ENCODE measurements around the gene RELN. TPM values are rescaled to one million over a fixed set of nuclear protein-coding genes. Genes with fewer than 3 reads are reported as not detected.

RELN gene
- total and polyA plus RNA-seq, 8 donors: 3.6 to 20.1 (median 15.3) TPM

DNA sequence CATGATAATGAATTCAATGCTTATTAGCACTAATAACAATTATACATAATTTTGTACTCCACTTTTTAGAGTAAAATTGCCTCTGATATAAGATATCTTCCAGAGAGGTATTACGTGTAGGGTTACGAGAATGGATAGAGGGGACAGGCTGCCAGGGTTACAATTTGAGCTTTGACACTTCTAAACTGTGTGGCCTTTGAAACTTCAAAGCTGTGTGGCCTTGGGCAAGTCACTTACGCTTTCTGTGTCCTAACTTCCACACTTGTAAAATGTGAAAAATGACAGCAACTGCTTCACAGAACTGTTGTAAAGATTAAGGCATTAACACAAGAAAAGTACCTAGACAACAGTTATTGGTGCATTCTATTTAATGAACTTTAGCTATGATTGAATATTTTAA is 283.9 kb downstream of the RELN start:
- H3K9me3 ChIP-seq: no peaks in the 10 kb centered on the region
- H3K27ac ChIP-seq: no peak overlapping the region
- no peaks in the 10 kb centered on the region for H3K4me1 ChIP-seq
- intact Hi-C loops (cut with DNase I): no loop called here
- no peaks in the 10 kb centered on the region for H3K27me3 ChIP-seq
- no peak for TF ChIP-seq CTCF (IDR thresholded peaks at IDR 0.05)
- no peak overlapping the region for H3K4me3 ChIP-seq
- DNase-seq (no peak), ATAC-seq (no peak)
- no peaks in the 10 kb centered on the region for H3K36me3 ChIP-seq

- no peaks in the 10 kb centered on the region for H3K4me1 ChIP-seq
- intact Hi-C loops (cut with DNase I): no loop called here
- DNase-seq (no peak), ATAC-seq (no peak)
- no peaks in the 10 kb centered on the region for H3K9me3 ChIP-seq
- no peaks in the 10 kb centered on the region for H3K27me3 ChIP-seq
- no peak for TF ChIP-seq CTCF (IDR thresholded peaks at IDR 0.05)
- H3K36me3 ChIP-seq: no peaks in the 10 kb centered on the region
- H3K4me3 ChIP-seq: no peak overlapping the region
- no peak overlapping the region for H3K27ac ChIP-seq
These were observed 284.8 kb downstream of the RELN start for GRCh38 chr7:103704701-103705100.

- no peaks in the 10 kb centered on the region for H3K27me3 ChIP-seq
- H3K36me3 ChIP-seq: no peaks in the 10 kb centered on the region
- ATAC-seq (no peak), DNase-seq (no peak)
- no peak overlapping the region for H3K4me3 ChIP-seq
- H3K4me1 ChIP-seq: no peaks in the 10 kb centered on the region
- no peaks in the 10 kb centered on the region for H3K9me3 ChIP-seq
- intact Hi-C loops (cut with DNase I): no loop called here
- no peak for TF ChIP-seq CTCF (IDR thresholded peaks at IDR 0.05)
- no peak overlapping the region for H3K27ac ChIP-seq
These were observed 286.5 kb downstream of the RELN start for GRCh38 chr7:103702982-103703381.

DNA sequence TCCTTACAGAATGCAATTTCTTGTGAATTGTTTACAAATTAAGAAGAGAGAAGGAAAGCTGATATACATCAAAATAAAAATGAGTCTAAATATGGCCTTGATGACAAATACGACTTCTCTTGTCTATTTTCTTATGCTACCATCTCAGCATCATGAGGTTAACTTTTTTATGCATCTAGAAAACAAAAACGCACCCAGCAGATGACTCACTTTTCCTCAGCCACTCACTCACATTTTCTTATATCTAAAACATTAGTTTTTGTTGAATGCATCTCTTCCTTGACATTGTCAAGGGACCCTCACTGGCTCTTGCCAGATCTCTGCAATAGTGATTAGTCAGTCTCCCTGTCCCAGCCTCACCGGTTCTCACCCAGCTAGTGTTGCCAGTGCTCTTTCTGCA is 287.0 kb downstream of the RELN start:
- ATAC-seq (no peak), DNase-seq (no peak)
- no peak for TF ChIP-seq CTCF (IDR thresholded peaks at IDR 0.05)
- H3K36me3 ChIP-seq: no peaks in the 10 kb centered on the region
- H3K9me3 ChIP-seq: no peaks in the 10 kb centered on the region
- no peaks in the 10 kb centered on the region for H3K27me3 ChIP-seq
- intact Hi-C loops (cut with DNase I): no loop called here
- H3K4me3 ChIP-seq: no peak overlapping the region
- no peaks in the 10 kb centered on the region for H3K4me1 ChIP-seq
- H3K27ac ChIP-seq: no peak overlapping the region

- ATAC-seq: no peak
- no peak overlapping the region for H3K4me3 ChIP-seq
- H3K27me3 ChIP-seq: no peaks in the 10 kb centered on the region
- H3K9me3 ChIP-seq: no peaks in the 10 kb centered on the region
- H3K4me1 ChIP-seq: no peaks in the 10 kb centered on the region
- DNase-seq: no peak
- H3K27ac ChIP-seq: no peak overlapping the region
- TF ChIP-seq CTCF (IDR thresholded peaks at IDR 0.05): no peak
- H3K36me3 ChIP-seq: no peaks in the 10 kb centered on the region
- intact Hi-C loops (cut with DNase I): no loop called here
These were observed 290.4 kb downstream of the RELN start for GRCh38 chr7:103699032-103699431.

Measured in left lung (tissue), 10 donors.